MG63 (cell line): ENCODE data around the gene ACAD11. TPM values are rescaled to one million over a fixed set of nuclear protein-coding genes. Genes with fewer than 3 reads are reported as not detected.
"Not testable (repeated sequence)": the region's sequence is repeated elsewhere in the genome, so short reads cannot be mapped to it uniquely, and the experiment has no call there.

ENCODE experiments used
- DNase-seq: peaks from one replicate; pipeline ENCODE4 v3.0.0-alpha.2; 2020
- H3K27me3 ChIP-seq: fragments of 250-450 bp; sonication (Bioruptor Pico); 2 replicates; pipeline ENCODE4 v1.5.1; 2020; ENCODE audit warnings: mild to moderate bottlenecking, moderate library complexity
- H3K36me3 ChIP-seq: fragments of 250-450 bp; sonication (Bioruptor Pico); 2 replicates; pipeline ENCODE4 v1.5.1; 2020; ENCODE audit warnings: mild to moderate bottlenecking, moderate library complexity
- H3K4me3 ChIP-seq: fragments of 250-450 bp; sonication (Bioruptor Pico); 2 replicates; pipeline ENCODE4 v1.5.1; 2020; ENCODE audit warnings: mild to moderate bottlenecking, moderate library complexity
- H3K9me3 ChIP-seq: fragments of 250-450 bp; sonication (Bioruptor Pico); 2 replicates; pipeline ENCODE4 v1.5.1; 2020; ENCODE audit warnings: mild to moderate bottlenecking, moderate library complexity
- total RNA-seq: library from RNA; depleted of rRNA; stranded (reverse); fragments of >200 nt; shearing (Covaris generic); gene quantifications from 2 replicates; pipeline ENCODE4 v1.2.3, GENCODE V29; 2014; ENCODE audit warnings: low replicate concordance

ACAD11 gene
- total RNA-seq, 1 experiment from 2014 or later = 12.1 TPM

DNA sequence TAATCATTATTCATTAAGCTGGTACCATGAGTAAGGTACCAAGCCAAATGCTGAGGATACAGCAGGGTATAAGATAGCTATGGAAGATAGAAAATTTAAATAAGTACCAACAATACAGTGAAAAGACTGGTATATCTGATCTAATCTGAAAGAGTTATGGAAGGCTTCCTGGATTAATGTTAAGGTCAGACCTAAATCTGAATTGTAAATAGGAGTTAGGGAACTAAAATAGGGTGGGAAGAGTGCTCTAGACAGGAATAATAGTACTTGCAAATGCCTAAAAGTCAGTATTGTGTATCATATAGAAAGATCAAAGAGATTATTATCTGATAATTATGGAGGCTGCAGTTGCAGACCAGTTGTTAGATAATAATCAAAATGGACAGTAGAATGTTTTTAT is 65.1 kb downstream of the ACAD11 start:
- peaks cover 14% of the 10 kb centered on the region for H3K36me3 ChIP-seq
- no peaks in the 10 kb centered on the region for H3K9me3 ChIP-seq
- DNase-seq = no peak
- H3K27me3 ChIP-seq = no peaks in the 10 kb centered on the region
- H3K4me3 ChIP-seq = no peak overlapping the region

GRCh38 chr3:132593947-132594323 is 65.7 kb downstream of the ACAD11 start:
- Histone ChIP-seq H3K36me3 (peaks cover 14% of the 10 kb centered on the region), H3K27me3 (no peaks in the 10 kb centered on the region), H3K9me3 (no peaks in the 10 kb centered on the region), H3K4me3 (no peak overlapping the region)
- peak; percentile 43 for DNase-seq

GRCh38 chr3:132593241-132593946 is 66.2 kb downstream of the ACAD11 start:
- Histone ChIP-seq H3K4me3 (no peak overlapping the region), H3K27me3 (no peaks in the 10 kb centered on the region), H3K36me3 (peaks cover 9% of the 10 kb centered on the region; the same call in 1 of the 2 replicates), H3K9me3 (no peaks in the 10 kb centered on the region)
- DNase-seq = no peak

- H3K9me3 ChIP-seq = no peaks in the 10 kb centered on the region
- H3K27me3 ChIP-seq = no peaks in the 10 kb centered on the region
- no peak for DNase-seq
- H3K4me3 ChIP-seq = no peak overlapping the region
- H3K36me3 ChIP-seq = peaks cover 9% of the 10 kb centered on the region; the same call in 1 of the 2 replicates
Measured at GRCh38 chr3:132592216-132592615, 67.4 kb downstream of the ACAD11 start.

DNA sequence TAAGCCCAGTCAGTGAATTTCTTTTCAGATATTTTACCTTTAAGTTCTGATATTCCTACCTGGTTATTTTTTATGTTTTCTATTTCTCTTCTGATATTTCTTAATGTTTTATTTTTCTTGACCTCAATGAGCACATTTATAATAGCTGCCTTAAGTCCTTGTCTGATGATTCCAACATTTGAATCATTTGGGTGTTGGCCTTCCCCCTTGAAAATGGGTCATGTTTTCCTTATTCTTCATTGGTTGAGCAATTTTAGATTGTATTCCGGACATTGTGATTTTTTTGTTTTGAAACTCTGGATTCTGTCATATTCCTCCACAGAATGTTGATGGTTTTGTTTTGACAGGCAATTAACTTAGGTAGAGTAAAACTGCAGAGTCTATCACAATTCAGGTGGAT is 72.2 kb downstream of the ACAD11 start:
- Histone ChIP-seq H3K27me3 (no peaks in the 10 kb centered on the region), H3K4me3 (no peak overlapping the region), H3K36me3 (0 out of 2 replicates have a peak, but pooled peaks cover 3% of the 10 kb centered on the region), H3K9me3 (peaks cover 3% of the 10 kb centered on the region; the same call in 1 of the 2 replicates)
- no peak for DNase-seq

DNA sequence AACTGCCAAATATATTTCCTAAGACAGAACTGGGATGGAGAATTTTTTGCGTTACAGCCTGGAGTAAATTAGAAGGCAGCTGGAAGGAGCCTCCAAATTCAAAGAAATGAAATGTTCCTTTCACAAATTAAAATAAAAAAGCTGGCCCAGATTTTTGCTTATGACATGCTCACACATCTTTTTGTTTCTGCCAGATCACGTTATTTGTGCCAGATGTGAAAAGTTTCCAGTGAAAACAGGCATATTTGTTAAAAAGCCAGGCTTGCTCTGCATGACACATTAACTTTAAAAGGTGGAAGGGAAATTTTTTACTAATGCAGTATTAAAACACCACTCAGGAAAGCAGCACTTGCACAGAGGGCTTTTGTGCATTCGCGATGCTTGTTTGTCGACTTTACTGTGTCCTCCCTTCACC is 85.8 kb downstream of the ACAD11 start:
- DNase-seq = no peak
- no peaks in the 10 kb centered on the region for H3K27me3 ChIP-seq
- H3K9me3 ChIP-seq = peaks cover 6% of the 10 kb centered on the region
- H3K4me3 ChIP-seq = no peak overlapping the region
- peaks cover 28% of the 10 kb centered on the region for H3K36me3 ChIP-seq

DNA sequence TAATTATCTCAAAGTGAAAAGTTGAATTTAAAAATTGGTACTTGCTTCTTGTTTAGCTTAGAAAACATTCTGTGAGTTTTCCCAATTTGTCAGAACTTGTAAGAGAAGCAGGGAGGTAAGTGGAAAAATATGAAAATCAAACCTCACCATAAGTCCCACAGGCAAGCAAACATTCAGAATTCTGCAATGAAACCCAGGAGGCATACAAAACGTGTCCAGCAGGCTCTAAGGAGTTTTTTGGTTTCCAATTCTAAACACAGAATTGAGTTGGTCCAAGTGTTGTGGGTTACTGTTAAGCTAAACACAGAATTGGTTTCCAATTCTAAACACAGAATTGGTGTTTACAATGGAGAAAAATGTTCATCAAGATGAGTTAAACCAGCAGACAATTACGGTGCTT is 89.6 kb downstream of the ACAD11 start:
- Histone ChIP-seq H3K27me3 (no peaks in the 10 kb centered on the region), H3K36me3 (peaks cover 13% of the 10 kb centered on the region), H3K9me3 (peaks cover 6% of the 10 kb centered on the region), H3K4me3 (no peak overlapping the region)
- no peak for DNase-seq

GRCh38 chr3:132569580-132569979 is 90.0 kb downstream of the ACAD11 start:
- no peak for DNase-seq
- H3K36me3 ChIP-seq = peaks cover 13% of the 10 kb centered on the region
- H3K9me3 ChIP-seq = peaks cover 6% of the 10 kb centered on the region
- H3K27me3 ChIP-seq = no peaks in the 10 kb centered on the region
- H3K4me3 ChIP-seq = no peak overlapping the region

DNA sequence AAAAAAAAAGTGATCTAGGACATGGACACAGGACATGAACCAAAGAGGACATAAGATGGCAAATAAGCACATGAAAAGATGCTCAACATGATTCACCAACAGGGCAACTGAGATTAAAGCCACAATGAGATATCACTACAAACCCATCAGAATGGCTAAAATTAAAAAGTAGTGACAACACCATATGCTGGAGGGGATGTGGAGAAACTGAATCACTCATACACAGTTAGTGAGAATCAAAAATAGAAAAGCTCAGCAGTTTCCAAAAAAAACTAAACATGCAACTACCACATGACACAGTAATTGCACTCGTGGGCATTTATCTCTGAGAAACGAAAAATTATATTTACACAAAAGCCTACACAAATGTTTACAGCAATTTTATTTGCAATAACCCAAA is 90.5 kb downstream of the ACAD11 start:
- DNase-seq = no peak
- Histone ChIP-seq H3K27me3 (no peaks in the 10 kb centered on the region), H3K36me3 (peaks cover 13% of the 10 kb centered on the region), H3K4me3 (no peak overlapping the region), H3K9me3 (peaks cover 6% of the 10 kb centered on the region)

GRCh38 chr3:132568422-132568821 is 91.2 kb downstream of the ACAD11 start:
- Histone ChIP-seq H3K27me3 (no peaks in the 10 kb centered on the region), H3K9me3 (peaks cover 6% of the 10 kb centered on the region), H3K4me3 (no peak overlapping the region), H3K36me3 (peaks cover 14% of the 10 kb centered on the region)
- DNase-seq = no peak

- H3K9me3 ChIP-seq = peaks cover 2% of the 10 kb centered on the region; the same call in 1 of the 2 replicates
- H3K4me3 ChIP-seq = no peak overlapping the region
- H3K27me3 ChIP-seq = no peaks in the 10 kb centered on the region
- H3K36me3 ChIP-seq = peaks cover 7% of the 10 kb centered on the region
- no peak for DNase-seq
Measured at GRCh38 chr3:132564070-132564465, 95.5 kb downstream of the ACAD11 start.

GRCh38 chr3:132563420-132564069 is 96.1 kb downstream of the ACAD11 start:
- DNase-seq = no peak
- H3K9me3 ChIP-seq = peaks cover 2% of the 10 kb centered on the region; the same call in 1 of the 2 replicates
- H3K4me3 ChIP-seq = no peak overlapping the region
- H3K27me3 ChIP-seq = no peaks in the 10 kb centered on the region
- peaks cover 7% of the 10 kb centered on the region for H3K36me3 ChIP-seq

DNA sequence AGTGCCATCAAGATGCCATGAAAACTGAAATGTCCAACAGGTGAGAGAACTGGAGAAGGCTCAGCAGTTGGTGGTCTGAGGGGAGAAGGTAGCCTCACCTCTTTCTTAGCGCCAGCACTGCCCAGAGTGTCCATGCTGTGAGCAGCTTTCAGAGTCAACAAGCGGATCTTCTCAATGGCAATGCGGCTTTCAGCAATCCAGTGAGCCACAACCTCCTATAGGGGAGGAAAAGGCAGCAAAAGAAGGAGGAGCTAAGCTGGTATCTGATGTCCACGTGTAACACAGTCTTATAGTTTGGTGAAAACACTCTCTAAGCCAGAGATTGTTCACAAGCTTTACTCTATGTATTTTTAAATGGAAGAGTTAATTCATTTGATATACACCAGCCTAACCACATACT is 98.6 kb downstream of the ACAD11 start:
- Histone ChIP-seq H3K27me3 (no peaks in the 10 kb centered on the region), H3K9me3 (peaks cover 2% of the 10 kb centered on the region; the same call in 1 of the 2 replicates), H3K4me3 (no peak overlapping the region), H3K36me3 (peaks cover 7% of the 10 kb centered on the region)
- DNase-seq = no peak

DNA sequence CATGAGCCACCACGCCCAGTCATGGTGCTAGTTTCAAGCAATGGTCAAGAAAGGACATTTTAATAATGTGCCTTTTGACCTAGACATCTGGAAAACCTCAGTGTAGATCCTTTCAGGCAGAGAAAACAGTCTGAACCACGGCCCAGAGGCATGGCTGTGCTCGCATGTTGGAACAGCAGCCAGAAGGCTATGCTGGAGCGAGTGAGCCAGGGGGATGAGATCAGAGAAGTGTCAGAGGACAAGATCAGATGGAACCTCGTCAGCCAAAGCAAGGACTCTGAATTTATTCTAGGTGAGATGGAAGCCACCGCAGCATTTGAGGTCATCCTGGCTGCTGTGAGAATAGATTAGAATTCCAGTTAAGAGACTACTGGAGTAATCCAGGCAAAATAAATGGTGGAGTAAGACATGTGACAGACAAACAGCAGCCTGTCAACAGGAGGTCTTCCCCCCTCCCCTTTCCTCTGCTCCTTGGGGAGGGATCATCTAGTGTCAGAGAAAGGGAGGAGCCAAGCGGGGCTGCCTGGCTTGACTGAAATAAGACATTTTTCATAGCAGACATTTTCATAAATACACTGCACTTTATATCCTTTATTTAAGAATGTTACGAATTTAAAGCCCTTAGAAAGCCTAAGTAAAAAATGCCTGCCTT is 103.0 kb downstream of the ACAD11 start:
- Histone ChIP-seq H3K4me3 (no peak overlapping the region), H3K9me3 (no peaks in the 10 kb centered on the region), H3K27me3 (no peaks in the 10 kb centered on the region), H3K36me3 (no peaks in the 10 kb centered on the region; the same call in 1 of the 2 replicates)
- DNase-seq = no peak

DNA sequence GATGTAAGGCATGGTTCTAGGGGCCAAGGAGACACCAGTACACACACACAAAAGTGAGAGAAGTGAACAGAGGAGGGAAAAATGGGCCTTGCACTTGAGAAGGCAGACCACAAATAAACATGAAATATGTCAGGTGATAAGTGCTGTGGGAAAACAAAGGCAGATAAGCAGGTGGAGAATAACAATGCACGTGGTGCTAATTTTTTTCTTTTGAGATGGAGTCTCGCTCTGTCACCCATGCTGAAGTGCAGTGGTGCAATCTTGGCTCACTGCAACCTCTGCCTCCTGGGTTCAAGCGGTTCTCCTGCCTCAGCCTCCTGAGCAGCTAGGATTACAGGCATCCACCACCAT is 103.6 kb downstream of the ACAD11 start:
- H3K27me3 ChIP-seq, H3K36me3 ChIP-seq, H3K4me3 ChIP-seq, H3K9me3 ChIP-seq, DNase-seq: not testable (repeated sequence)

DNA sequence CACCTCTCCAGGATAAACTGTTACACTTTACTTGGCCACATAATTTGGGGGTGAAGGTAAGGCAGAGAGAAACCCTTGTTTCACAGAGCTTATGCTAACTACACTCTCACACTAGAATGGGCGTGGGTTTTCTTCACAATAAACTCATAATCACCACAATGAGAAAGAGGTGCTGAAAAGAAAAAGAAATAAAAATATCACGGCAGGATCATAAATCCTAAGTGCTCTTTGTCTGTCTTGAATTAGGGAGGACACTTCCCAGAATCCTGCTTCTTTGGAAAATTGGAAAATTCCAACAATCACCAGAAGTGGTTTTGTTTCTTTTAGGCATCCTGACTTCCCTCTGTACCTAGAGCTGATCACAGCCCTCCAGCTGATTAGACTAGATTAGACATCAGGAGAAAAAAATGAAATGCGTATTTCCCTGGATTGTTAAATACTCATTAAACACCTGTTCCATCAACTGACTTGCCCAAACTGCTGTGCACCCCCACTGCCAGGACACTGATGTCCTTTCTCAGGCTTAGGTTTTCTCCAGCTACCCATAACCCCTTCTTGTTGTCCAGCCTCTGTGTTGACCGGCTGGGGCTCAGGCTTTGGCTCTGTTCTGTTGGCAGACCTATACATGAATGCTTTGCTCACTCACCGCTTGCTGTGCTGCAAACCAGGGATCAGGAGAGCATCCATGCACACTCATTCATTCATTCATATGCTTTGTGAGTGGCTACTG is 104.1 kb downstream of the ACAD11 start:
- DNase-seq = no peak
- H3K4me3 ChIP-seq = no peak overlapping the region

GRCh38 chr3:132554437-132554836 is 105.2 kb downstream of the ACAD11 start:
- no peak for DNase-seq
- Histone ChIP-seq H3K36me3 (no peaks in the 10 kb centered on the region), H3K4me3 (no peak overlapping the region), H3K27me3 (no peaks in the 10 kb centered on the region), H3K9me3 (no peaks in the 10 kb centered on the region)

More for the DNA sequence above, 104.1 kb downstream of the ACAD11 start:
- Histone ChIP-seq H3K36me3 (no peaks in the 10 kb centered on the region), H3K9me3 (no peaks in the 10 kb centered on the region), H3K27me3 (no peaks in the 10 kb centered on the region)
